Skeletal muscle tissue (tissue), 4 donors: ENCODE data around the gene ELMOD1. TPM values are rescaled to one million over a fixed set of nuclear protein-coding genes. Genes with fewer than 3 reads are reported as not detected.
A peak's percentile ranks its signal among the peaks of the same experiment; 100 is the strongest.
"Not testable (repeated sequence)": the region's sequence is repeated elsewhere in the genome, so short reads cannot be mapped to it uniquely, and the experiment has no call there.

ENCODE experiments used
- H3K27ac ChIP-seq: one replicate; pipeline ENCODE4 v1.7.0; 2013; ENCODE audit warnings: mild to moderate bottlenecking, low read depth, low read length, inconsistent platforms
- H3K27me3 ChIP-seq, 3 donors: one replicate each; pipeline ENCODE4 v1.7.0; 2013; ENCODE audit warnings: low read length in 3 of 3; ENCODE audit not compliant: control insufficient read depth in 3 of 3, insufficient read depth in 3 of 3
- H3K36me3 ChIP-seq, 3 donors: one replicate each; pipeline ENCODE4 v1.7.0; 2013; ENCODE audit warnings: low read length in 3 of 3; ENCODE audit not compliant: control insufficient read depth in 3 of 3, insufficient read depth in 3 of 3
- H3K4me1 ChIP-seq, 3 donors: one replicate each; pipeline ENCODE4 v1.7.0; 2013; ENCODE audit warnings: low read length in 3 of 3, mild to moderate bottlenecking in 3 of 3; ENCODE audit not compliant: control insufficient read depth in 3 of 3, insufficient read depth in 3 of 3
- H3K4me3 ChIP-seq, 3 donors: one replicate each; pipeline ENCODE4 v1.7.0; 2013; ENCODE audit warnings: low read length in 3 of 3
- H3K9ac ChIP-seq, 3 donors: one replicate each; pipeline ENCODE4 v1.7.0; 2013; ENCODE audit warnings: low read length in 3 of 3, mild to moderate bottlenecking in 3 of 3, moderate library complexity in 2 of 3, low read depth in 1 of 3
- H3K9me3 ChIP-seq, 3 donors: one replicate each; pipeline ENCODE4 v1.7.0; 2013; ENCODE audit warnings: low read length in 3 of 3; ENCODE audit not compliant: control insufficient read depth in 3 of 3
- total RNA-seq: library from RNA; depleted of rRNA; stranded (reverse); fragments of >200 nt; gene quantifications from one replicate; pipeline ENCODE4 v1.2.3, GENCODE V29; 2014
- donor health status: Osteomylitis.

The ELMOD1 gene
- total RNA-seq, 1 donor from 2014 or later, result 6.3 TPM

DNA sequence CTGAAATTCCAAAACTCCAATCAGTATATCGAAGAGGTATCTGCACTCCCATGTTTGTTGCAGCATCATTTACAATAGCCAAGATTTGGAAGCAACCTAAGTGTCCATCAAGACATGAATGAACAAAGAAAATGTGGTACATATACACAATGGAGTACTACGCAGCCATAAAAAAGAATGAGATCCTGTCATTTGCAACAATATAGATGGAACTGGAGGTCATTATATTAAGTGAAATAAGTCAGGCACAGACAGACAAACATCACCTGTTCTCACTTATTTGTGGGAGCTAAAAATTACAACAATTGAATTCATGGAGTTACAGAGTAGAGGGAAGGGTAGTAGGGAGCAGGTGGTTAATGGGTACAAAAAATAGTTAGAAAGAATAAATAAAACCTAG, 11.8 kb upstream of the ELMOD1 start:
- H3K4me3 ChIP-seq, H3K27me3 ChIP-seq, H3K9ac ChIP-seq, H3K9me3 ChIP-seq, H3K4me1 ChIP-seq, H3K27ac ChIP-seq, H3K36me3 ChIP-seq: not testable (repeated sequence)

DNA sequence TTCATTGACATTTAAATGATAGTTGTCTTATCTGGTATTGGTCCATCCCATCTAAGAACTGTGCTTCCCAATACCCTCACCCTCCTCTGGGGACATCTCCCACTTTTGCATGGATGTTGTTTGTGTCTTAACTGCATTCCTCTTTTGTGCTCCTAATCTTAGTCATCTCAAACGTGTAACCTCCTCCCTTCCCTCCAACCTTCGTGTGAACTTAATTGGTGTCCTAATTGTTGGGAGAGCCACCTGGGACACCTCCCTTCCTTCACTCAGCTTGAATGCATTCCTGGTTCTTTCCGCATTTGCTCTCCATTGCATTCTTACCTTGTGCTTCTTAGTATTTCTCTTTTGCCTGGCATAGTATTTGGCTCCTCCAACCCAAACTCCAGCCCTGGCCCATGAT, 9.8 kb upstream of the ELMOD1 start:
- H3K4me3 ChIP-seq, result no peak overlapping the region
- no peak overlapping the region for H3K27ac ChIP-seq
- H3K4me1 ChIP-seq, result no peaks in the 10 kb centered on the region
- no peaks in the 10 kb centered on the region for H3K27me3 ChIP-seq
- no peaks in the 10 kb centered on the region for H3K9me3 ChIP-seq
- H3K36me3 ChIP-seq, result no peaks in the 10 kb centered on the region
- no peak overlapping the region for H3K9ac ChIP-seq

DNA sequence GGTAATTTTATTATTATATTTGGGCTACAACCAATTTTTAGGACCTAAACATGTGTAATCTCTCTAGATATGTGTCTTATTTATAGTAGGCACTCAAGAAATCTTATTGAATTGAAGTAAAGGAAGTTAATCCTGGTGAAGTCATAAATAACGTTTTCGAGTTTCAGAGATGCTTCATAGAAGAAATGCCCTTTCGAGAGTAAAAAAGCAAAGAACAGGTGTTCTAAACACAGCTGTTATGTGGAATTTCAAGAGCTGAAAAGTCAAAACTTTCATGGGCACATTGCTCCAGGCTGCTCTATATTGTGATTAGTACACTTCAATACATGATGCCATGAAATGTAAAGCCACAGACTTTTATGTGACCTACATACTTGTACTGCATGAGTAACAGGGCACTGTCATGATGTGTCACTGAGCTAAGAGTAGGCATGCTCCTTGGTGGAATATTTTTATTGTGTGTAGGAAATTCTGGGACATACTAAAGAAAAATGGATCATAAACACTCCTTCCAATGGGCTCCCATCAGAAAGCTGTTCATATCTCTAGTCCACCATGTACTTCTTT, 7.2 kb upstream of the ELMOD1 start:
- H3K4me3 ChIP-seq, result no peak overlapping the region
- no peaks in the 10 kb centered on the region for H3K36me3 ChIP-seq
- H3K9me3 ChIP-seq, result no peaks in the 10 kb centered on the region
- peaks cover 0 to 4% (median 0%) of the 10 kb centered on the region in 3 donors for H3K27me3 ChIP-seq
- H3K4me1 ChIP-seq, result no peaks in the 10 kb centered on the region
- no peak overlapping the region for H3K9ac ChIP-seq
- H3K27ac ChIP-seq, result no peak overlapping the region

- Histone ChIP-seq H3K9me3 (no peaks in the 10 kb centered on the region), H3K4me3 (no peak overlapping the region), H3K27ac (no peak overlapping the region), H3K27me3 (peaks cover 0 to 4% (median 0%) of the 10 kb centered on the region in 3 donors), H3K4me1 (peaks cover 14 to 16% (median 15%) of the 10 kb centered on the region in 3 donors), H3K36me3 (no peaks in the 10 kb centered on the region), H3K9ac (no peak overlapping the region)
Measured at GRCh38 chr11:107587306-107587979, 3.5 kb upstream of the ELMOD1 start.

DNA sequence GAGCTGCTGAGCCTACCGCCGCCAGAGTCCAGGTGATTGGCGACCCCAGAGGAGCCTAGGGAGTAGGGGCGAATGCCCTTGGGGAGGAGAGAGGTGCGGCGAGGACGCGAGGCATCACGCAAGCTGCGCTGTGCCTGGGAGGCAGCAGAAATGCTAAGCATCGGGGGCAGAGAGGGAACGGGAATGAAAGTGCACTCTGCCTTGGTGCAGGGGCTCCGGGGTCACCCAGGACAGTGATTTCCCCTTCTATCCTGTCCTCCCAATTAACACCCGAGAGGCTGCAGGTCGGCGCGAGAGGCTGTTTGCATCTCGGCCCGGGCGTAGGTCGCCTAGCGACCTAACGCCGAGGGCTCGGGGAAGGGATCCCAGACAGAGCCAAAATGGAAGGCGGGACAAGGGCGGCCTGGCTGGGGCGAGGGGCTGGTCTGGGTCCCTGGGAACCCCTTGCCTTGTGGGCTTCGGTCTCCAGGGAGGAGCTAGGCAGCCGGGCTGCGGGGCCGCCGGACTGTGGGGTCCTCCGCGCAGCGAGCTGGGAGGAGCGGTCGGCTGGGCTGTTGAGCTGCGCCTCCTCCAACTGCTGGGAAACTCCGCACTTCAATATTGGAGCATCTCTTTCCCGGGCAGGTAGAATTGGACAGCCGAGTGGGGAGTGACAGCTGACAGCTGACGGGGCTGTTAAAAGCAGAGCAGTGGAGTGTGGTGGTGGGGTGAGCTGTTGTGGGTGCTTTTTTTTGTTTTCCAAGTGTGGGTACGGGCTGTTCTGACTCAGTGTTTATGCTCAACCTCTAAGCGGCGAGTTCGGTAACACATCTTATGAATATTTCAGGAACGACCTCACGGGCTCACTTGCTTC, 657 bp downstream of the ELMOD1 start:
- Histone ChIP-seq H3K27me3 (peaks cover 0 to 4% (median 2%) of the 10 kb centered on the region in 3 donors), H3K36me3 (no peaks in the 10 kb centered on the region), H3K27ac (no peak overlapping the region)

DNA sequence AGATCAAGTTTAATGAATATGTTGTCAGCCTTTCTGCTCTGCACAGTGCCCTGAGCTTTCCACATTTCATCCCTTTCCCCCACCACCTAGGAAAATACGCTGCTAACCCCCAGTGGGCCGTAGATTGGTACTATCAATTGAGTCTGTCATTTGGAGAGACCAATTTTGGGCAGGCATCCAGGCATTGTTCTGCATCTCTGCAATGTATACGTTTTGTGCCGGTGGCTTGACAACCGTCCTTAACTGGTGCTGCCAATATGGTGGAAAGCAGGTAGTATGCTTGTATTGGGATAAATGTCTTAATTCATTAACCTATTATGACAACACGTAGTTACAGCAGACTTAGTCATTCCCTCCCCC, 1.3 kb downstream of the ELMOD1 start:
- Histone ChIP-seq H3K9ac (peak overlapping the region in 2 of 3 donors; percentile 11 to 80), H3K4me1 (peaks cover 14 to 16% (median 15%) of the 10 kb centered on the region in 3 donors), H3K36me3 (no peaks in the 10 kb centered on the region), H3K4me3 (peak overlapping the region in 2 of 3 donors; percentile 87 to 89), H3K27me3 (peaks cover 0 to 3% (median 2%) of the 10 kb centered on the region in 3 donors), H3K9me3 (no peaks in the 10 kb centered on the region), H3K27ac (no peak overlapping the region)

More for the DNA sequence above, 657 bp downstream of the ELMOD1 start:
- Histone ChIP-seq H3K9ac (peak overlapping the region; percentile 57 to 80 (median 74)), H3K4me1 (peaks cover 14 to 16% (median 15%) of the 10 kb centered on the region in 3 donors), H3K4me3 (peak overlapping the region; percentile 85 to 89 (median 87)), H3K9me3 (no peaks in the 10 kb centered on the region)

GRCh38 chr11:107592813-107593212, 1.9 kb downstream of the ELMOD1 start:
- H3K9me3 ChIP-seq, result no peaks in the 10 kb centered on the region
- H3K4me3 ChIP-seq, result no peak overlapping the region
- H3K27me3 ChIP-seq, result peaks cover 0 to 2% (median 0%) of the 10 kb centered on the region in 3 donors
- peaks cover 14 to 16% (median 15%) of the 10 kb centered on the region in 3 donors for H3K4me1 ChIP-seq
- H3K27ac ChIP-seq, result no peak overlapping the region
- H3K9ac ChIP-seq, result no peak overlapping the region
- H3K36me3 ChIP-seq, result no peaks in the 10 kb centered on the region

GRCh38 chr11:107593951-107594350, 3.0 kb downstream of the ELMOD1 start:
- H3K36me3 ChIP-seq, result no peaks in the 10 kb centered on the region
- no peak overlapping the region for H3K9ac ChIP-seq
- peaks cover 15 to 17% (median 16%) of the 10 kb centered on the region in 3 donors for H3K4me1 ChIP-seq
- peaks cover 0 to 2% (median 0%) of the 10 kb centered on the region in 3 donors for H3K27me3 ChIP-seq
- no peaks in the 10 kb centered on the region for H3K9me3 ChIP-seq
- H3K4me3 ChIP-seq, result no peak overlapping the region
- no peak overlapping the region for H3K27ac ChIP-seq

GRCh38 chr11:107594736-107595135, 3.8 kb downstream of the ELMOD1 start:
- Histone ChIP-seq H3K9me3 (no peaks in the 10 kb centered on the region), H3K9ac (no peak overlapping the region), H3K27ac (no peak overlapping the region), H3K4me1 (peaks cover 15 to 17% (median 16%) of the 10 kb centered on the region in 3 donors), H3K27me3 (peaks cover 0 to 2% (median 0%) of the 10 kb centered on the region in 3 donors), H3K4me3 (no peak overlapping the region), H3K36me3 (no peaks in the 10 kb centered on the region)
